Smooth muscle cell (in vitro differentiated cells): ENCODE measurements around the gene SMYD5. TPM values are rescaled to one million over a fixed set of nuclear protein-coding genes. Genes with fewer than 3 reads are reported as not detected.

Source experiments
- DNase-seq: peaks from one replicate; lab custom pipeline; 2025; ENCODE audit not compliant: unreplicated experiment; lab: John Stamatoyannopoulos, UW
- H2AFZ ChIP-seq: fragments of 200-600 bp; sonication (generic); 2 replicates; pipeline ENCODE4 v1.6.0; 2016; ENCODE audit warnings: antibody characterized with exemption, low read depth, mild to moderate bottlenecking
- H3F3A ChIP-seq: fragments of 200-600 bp; sonication (generic); 2 replicates; pipeline ENCODE4 v1.6.0; 2017; ENCODE audit warnings: antibody characterized with exemption, low read depth
- H3K27ac ChIP-seq: fragments of 200-600 bp; sonication (generic); 2 replicates; pipeline ENCODE4 v1.5.1; 2016; ENCODE audit warnings: low read depth, mild to moderate bottlenecking
- H3K27me3 ChIP-seq: fragments of 200-600 bp; sonication (generic); 2 replicates; pipeline ENCODE4 v1.6.1; 2016; ENCODE audit warnings: low read depth, mild to moderate bottlenecking
- H3K36me3 ChIP-seq: fragments of 200-600 bp; sonication (generic); 2 replicates; pipeline ENCODE4 v1.5.1; 2016; ENCODE audit warnings: low read depth
- H3K4me1 ChIP-seq: fragments of 200-600 bp; sonication (generic); 2 replicates; pipeline ENCODE4 v1.5.1; 2016; ENCODE audit warnings: low read depth
- H3K4me2 ChIP-seq: fragments of 200-600 bp; sonication (generic); 2 replicates; pipeline ENCODE4 v1.6.0; 2016; ENCODE audit warnings: mild to moderate bottlenecking
- H3K4me3 ChIP-seq: fragments of 200-600 bp; sonication (generic); 2 replicates; pipeline ENCODE4 v1.5.1; 2016; ENCODE audit warnings: mild to moderate bottlenecking
- H3K79me2 ChIP-seq: fragments of 200-600 bp; sonication (generic); 2 replicates; pipeline ENCODE4 v1.6.0; 2016; ENCODE audit warnings: low read depth, mild to moderate bottlenecking
- H3K9ac ChIP-seq: fragments of 200-600 bp; sonication (generic); 2 replicates; pipeline ENCODE4 v1.6.0; 2016; ENCODE audit warnings: low read depth
- H3K9me3 ChIP-seq: fragments of 200-600 bp; sonication (generic); replicated peaks from 2 replicates; pipeline ENCODE4 v1.5.1; 2016; ENCODE audit warnings: low read depth
- H4K20me1 ChIP-seq: fragments of 200-600 bp; sonication (generic); 2 replicates; pipeline ENCODE4 v1.6.0; 2016; ENCODE audit warnings: low read depth
- WGBS: methylation state at CpG from one replicate; pipeline ENCODE4 v1.1.7; 2016; ENCODE audit warnings: low lambda C conversion rate; 5-methylcytosine and 5-hydroxymethylcytosine counted together
- polyA plus RNA-seq: library from polyadenylated mRNA; unstranded; fragments of >200 nt; fragmentation: Nextera tagmentation; extraction: Ambion mirVana; gene quantifications from 2 replicates; pipeline ENCODE4 v1.2.1, GENCODE V29; 2016
- total RNA-seq: library from RNA; depleted of rRNA; stranded (reverse); fragments of >200 nt; gene quantifications from 2 replicates; pipeline ENCODE4 v1.2.3, GENCODE V29; 2014
- TF ChIP-seq, protein P1 (sequence below): fragments of 200-600 bp; sonication (generic); IDR thresholded peaks from 2 replicates; pipeline ENCODE4 v1.5.1; 2017; ENCODE audit warnings: borderline replicate concordance, mild to moderate bottlenecking, antibody characterized with exemption; ENCODE audit not compliant: insufficient read depth, poor library complexity, severe bottlenecking

Gene SMYD5
- total and polyA plus RNA-seq, 2 experiments from 2014 or later = 10.8 to 16.5 TPM

GRCh38 chr2:73243884-73244570, 30.0 kb downstream of the SMYD5 start:
- H3K4me2 ChIP-seq = no peak overlapping the region

GRCh38 chr2:73244580-73244979, 30.5 kb downstream of the SMYD5 start:
- Histone ChIP-seq H3K4me1 (no peaks in the 10 kb centered on the region), H3K9me3 (no peaks in the 10 kb centered on the region), H3K9ac (no peak overlapping the region), H3K36me3 (peaks cover 44% of the 10 kb centered on the region), H3F3A (no peaks in the 10 kb centered on the region), H3K4me3 (no peak overlapping the region), H3K27ac (no peak overlapping the region), H3K79me2 (peaks cover 35% of the 10 kb centered on the region), H4K20me1 (peaks cover 97% of the 10 kb centered on the region), H3K4me2 (no peak overlapping the region), H2AFZ (no peak overlapping the region), H3K27me3 (no peaks in the 10 kb centered on the region)
- TF ChIP-seq, protein P1, sequence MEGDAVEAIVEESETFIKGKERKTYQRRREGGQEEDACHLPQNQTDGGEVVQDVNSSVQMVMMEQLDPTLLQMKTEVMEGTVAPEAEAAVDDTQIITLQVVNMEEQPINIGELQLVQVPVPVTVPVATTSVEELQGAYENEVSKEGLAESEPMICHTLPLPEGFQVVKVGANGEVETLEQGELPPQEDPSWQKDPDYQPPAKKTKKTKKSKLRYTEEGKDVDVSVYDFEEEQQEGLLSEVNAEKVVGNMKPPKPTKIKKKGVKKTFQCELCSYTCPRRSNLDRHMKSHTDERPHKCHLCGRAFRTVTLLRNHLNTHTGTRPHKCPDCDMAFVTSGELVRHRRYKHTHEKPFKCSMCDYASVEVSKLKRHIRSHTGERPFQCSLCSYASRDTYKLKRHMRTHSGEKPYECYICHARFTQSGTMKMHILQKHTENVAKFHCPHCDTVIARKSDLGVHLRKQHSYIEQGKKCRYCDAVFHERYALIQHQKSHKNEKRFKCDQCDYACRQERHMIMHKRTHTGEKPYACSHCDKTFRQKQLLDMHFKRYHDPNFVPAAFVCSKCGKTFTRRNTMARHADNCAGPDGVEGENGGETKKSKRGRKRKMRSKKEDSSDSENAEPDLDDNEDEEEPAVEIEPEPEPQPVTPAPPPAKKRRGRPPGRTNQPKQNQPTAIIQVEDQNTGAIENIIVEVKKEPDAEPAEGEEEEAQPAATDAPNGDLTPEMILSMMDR = no peak
- 93% methylated on average over 3 of the region's 3 CpGs for WGBS
- DNase-seq = no peak

More at GRCh38 chr2:73243884-73244570, 30.0 kb downstream of the SMYD5 start:
- Histone ChIP-seq H3K79me2 (peaks cover 40% of the 10 kb centered on the region), H3K4me1 (no peaks in the 10 kb centered on the region), H3K9me3 (no peaks in the 10 kb centered on the region), H2AFZ (no peak overlapping the region), H3K27ac (no peak overlapping the region), H3K4me3 (no peak overlapping the region), H3K9ac (no peak overlapping the region), H3F3A (no peaks in the 10 kb centered on the region), H3K27me3 (no peaks in the 10 kb centered on the region), H4K20me1 (peaks cover 99% of the 10 kb centered on the region), H3K36me3 (peaks cover 38% of the 10 kb centered on the region)
- DNase-seq = no peak
- TF ChIP-seq, protein P1 = no peak
- WGBS = 35% methylated on average over 5 of the region's 5 CpGs

DNA sequence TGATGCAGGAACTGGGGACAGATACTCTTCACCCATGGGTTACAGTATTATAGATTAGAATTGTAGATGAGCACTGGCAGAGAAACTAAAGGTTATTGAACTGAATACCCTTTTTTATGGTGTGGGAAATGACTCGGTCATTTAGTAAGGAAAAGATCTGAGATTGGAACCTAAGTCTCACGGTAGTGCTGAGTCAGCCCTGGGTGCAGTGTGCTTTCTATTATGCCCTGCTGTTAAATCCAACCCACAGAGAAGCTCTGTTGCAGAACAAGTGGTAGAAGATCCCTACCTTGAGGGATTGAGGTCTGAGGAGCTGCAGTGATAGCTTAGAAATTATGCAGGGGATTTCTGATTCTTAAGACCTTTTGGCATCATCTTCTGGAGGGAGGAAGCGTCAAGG, 32.8 kb downstream of the SMYD5 start:
- H3K27me3 ChIP-seq = no peaks in the 10 kb centered on the region
- H3K4me3 ChIP-seq = no peak overlapping the region
- H3K79me2 ChIP-seq = peaks cover 12% of the 10 kb centered on the region
- TF ChIP-seq, protein P1 = no peak
- no peaks in the 10 kb centered on the region for H3K4me1 ChIP-seq
- no peak overlapping the region for H3K27ac ChIP-seq
- H3K9me3 ChIP-seq = no peaks in the 10 kb centered on the region
- H3K4me2 ChIP-seq = no peak overlapping the region
- H3F3A ChIP-seq = no peaks in the 10 kb centered on the region
- no peak overlapping the region for H3K9ac ChIP-seq
- peaks cover 83% of the 10 kb centered on the region for H4K20me1 ChIP-seq
- peaks cover 42% of the 10 kb centered on the region for H3K36me3 ChIP-seq
- no peak for DNase-seq
- WGBS = 96% methylated on average over 3 of the region's 3 CpGs
- H2AFZ ChIP-seq = no peak overlapping the region

DNA sequence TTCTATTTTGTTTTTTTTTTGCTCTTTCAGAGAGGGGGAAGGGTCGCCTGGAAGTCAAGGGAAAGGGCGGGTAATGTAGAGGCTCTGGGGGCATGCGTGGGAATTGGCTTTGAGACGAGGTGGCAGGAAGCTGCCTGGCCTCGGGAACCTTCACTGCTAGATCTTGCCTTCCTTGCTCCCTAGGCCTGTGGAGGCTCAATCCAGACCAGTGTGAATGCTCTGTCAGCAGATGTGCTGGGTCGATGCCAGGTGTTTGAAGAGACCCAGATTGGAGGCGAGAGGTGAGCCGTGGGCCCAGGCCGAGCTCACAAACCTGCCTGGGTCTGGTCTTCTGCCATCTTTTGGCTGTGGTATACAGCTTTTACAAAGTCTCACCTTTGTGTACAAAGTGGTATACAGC, 35.6 kb downstream of the SMYD5 start:
- H2AFZ ChIP-seq = no peak overlapping the region
- no peaks in the 10 kb centered on the region for H3K4me1 ChIP-seq
- no peak overlapping the region for H3K27ac ChIP-seq
- H3F3A ChIP-seq = no peaks in the 10 kb centered on the region
- no peak for DNase-seq
- H3K27me3 ChIP-seq = no peaks in the 10 kb centered on the region
- no peak overlapping the region for H3K4me2 ChIP-seq
- H3K9ac ChIP-seq = no peak overlapping the region
- H3K4me3 ChIP-seq = no peak overlapping the region
- no peaks in the 10 kb centered on the region for H3K9me3 ChIP-seq
- peaks cover 6% of the 10 kb centered on the region for H3K79me2 ChIP-seq
- 96% methylated on average over 9 of the region's 9 CpGs for WGBS
- TF ChIP-seq, protein P1 = no peak
- H3K36me3 ChIP-seq = peaks cover 36% of the 10 kb centered on the region
- peaks cover 56% of the 10 kb centered on the region for H4K20me1 ChIP-seq
